Thoracic aorta (tissue), 2 donors: ENCODE measurements around the gene MARVELD1. TPM values are rescaled to one million over a fixed set of nuclear protein-coding genes. Genes with fewer than 3 reads are reported as not detected.

Source experiments
- ATAC-seq: fragments of 150-250 bp; one replicate; pipeline ENCODE4 v1.8.0; 2017; ENCODE audit warnings: low read depth; ENCODE audit not compliant: insufficient number of reproducible peaks, low FRiP score
- DNase-seq: peaks from one replicate; pipeline ENCODE4 v3.0.0-alpha.2; 2020; ENCODE audit warnings: low spot score
- H3K27ac ChIP-seq, 2 donors: fragments of 200-600 bp; sonication (generic); 1 replicate in 1 of 2; 2 replicates in 1 of 2; pipeline ENCODE4 v1.5.1; 2016; ENCODE audit warnings: mild to moderate bottlenecking in 2 of 2, moderate library complexity in 2 of 2
- H3K27me3 ChIP-seq: fragments of 200-600 bp; sonication (generic); replicated peaks from 2 replicates; pipeline ENCODE4 v1.6.0; 2016; ENCODE audit warnings: mild to moderate bottlenecking; ENCODE audit not compliant: insufficient read depth
- H3K36me3 ChIP-seq: fragments of 200-600 bp; sonication (generic); one replicate; pipeline ENCODE4 v1.5.1; 2016
- H3K4me1 ChIP-seq, 2 donors: fragments of 200-600 bp; sonication (generic); 1 replicate in 1 of 2; 2 replicates in 1 of 2; pipeline versions ENCODE4 v1.5.1 to v1.6.0; 2016; ENCODE audit warnings: low read depth in 2 of 2, mild to moderate bottlenecking in 1 of 2; ENCODE audit not compliant: control insufficient read depth in 1 of 2
- H3K4me3 ChIP-seq: fragments of 200-600 bp; sonication (generic); 2 replicates; pipeline ENCODE4 v1.5.1; 2016; ENCODE audit warnings: mild to moderate bottlenecking
- H3K9me3 ChIP-seq: fragments of 200-600 bp; sonication (generic); 2 replicates; pipeline ENCODE4 v1.5.1; 2016
- total RNA-seq, 2 donors: library from RNA; depleted of rRNA; stranded (reverse); fragments of >200 nt; gene quantifications; one replicate each; pipeline versions ENCODE4 v1.1.0 to v1.2.3, GENCODE V29; 2016
- TF ChIP-seq, protein P1 (sequence below): fragments of 200-600 bp; sonication (generic); IDR thresholded peaks from one replicate; pipeline ENCODE4 v1.5.1; 2019; ENCODE audit warnings: antibody characterized with exemption

Gene MARVELD1
- total RNA-seq, 2 donors from 2014 or later, result 85.0 to 97.9 TPM

DNA sequence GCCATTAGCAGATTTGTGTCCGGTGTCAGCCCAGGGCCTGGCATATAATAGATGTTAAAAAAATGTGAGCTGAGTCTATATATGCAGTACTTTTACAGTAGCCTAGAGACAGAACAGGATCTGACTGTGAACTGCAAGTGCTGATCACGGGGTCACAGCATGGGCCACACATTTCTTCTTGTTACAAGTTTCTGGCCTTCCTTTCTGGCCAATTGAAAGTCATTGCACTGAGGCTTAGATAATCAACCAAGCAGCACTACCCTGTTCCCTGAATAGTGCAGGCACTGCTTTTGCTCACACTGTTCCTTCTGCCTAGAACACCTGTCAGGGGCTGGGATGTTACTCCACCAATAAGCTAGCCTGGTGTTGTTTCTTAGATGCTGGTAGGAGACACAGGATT lies 5.4 kb upstream of the MARVELD1 start:
- Histone ChIP-seq H3K4me1 (peaks cover 33 to 53% of the 10 kb centered on the region in 2 donors), H3K9me3 (no peaks in the 10 kb centered on the region), H3K27me3 (no peaks in the 10 kb centered on the region), H3K27ac (peak overlapping the region; percentile 78 to 94), H3K4me3 (no peak overlapping the region), H3K36me3 (no peaks in the 10 kb centered on the region)
- TF ChIP-seq, protein P1, sequence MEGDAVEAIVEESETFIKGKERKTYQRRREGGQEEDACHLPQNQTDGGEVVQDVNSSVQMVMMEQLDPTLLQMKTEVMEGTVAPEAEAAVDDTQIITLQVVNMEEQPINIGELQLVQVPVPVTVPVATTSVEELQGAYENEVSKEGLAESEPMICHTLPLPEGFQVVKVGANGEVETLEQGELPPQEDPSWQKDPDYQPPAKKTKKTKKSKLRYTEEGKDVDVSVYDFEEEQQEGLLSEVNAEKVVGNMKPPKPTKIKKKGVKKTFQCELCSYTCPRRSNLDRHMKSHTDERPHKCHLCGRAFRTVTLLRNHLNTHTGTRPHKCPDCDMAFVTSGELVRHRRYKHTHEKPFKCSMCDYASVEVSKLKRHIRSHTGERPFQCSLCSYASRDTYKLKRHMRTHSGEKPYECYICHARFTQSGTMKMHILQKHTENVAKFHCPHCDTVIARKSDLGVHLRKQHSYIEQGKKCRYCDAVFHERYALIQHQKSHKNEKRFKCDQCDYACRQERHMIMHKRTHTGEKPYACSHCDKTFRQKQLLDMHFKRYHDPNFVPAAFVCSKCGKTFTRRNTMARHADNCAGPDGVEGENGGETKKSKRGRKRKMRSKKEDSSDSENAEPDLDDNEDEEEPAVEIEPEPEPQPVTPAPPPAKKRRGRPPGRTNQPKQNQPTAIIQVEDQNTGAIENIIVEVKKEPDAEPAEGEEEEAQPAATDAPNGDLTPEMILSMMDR, result no peak
- no peak for ATAC-seq
- no peak for DNase-seq

DNA sequence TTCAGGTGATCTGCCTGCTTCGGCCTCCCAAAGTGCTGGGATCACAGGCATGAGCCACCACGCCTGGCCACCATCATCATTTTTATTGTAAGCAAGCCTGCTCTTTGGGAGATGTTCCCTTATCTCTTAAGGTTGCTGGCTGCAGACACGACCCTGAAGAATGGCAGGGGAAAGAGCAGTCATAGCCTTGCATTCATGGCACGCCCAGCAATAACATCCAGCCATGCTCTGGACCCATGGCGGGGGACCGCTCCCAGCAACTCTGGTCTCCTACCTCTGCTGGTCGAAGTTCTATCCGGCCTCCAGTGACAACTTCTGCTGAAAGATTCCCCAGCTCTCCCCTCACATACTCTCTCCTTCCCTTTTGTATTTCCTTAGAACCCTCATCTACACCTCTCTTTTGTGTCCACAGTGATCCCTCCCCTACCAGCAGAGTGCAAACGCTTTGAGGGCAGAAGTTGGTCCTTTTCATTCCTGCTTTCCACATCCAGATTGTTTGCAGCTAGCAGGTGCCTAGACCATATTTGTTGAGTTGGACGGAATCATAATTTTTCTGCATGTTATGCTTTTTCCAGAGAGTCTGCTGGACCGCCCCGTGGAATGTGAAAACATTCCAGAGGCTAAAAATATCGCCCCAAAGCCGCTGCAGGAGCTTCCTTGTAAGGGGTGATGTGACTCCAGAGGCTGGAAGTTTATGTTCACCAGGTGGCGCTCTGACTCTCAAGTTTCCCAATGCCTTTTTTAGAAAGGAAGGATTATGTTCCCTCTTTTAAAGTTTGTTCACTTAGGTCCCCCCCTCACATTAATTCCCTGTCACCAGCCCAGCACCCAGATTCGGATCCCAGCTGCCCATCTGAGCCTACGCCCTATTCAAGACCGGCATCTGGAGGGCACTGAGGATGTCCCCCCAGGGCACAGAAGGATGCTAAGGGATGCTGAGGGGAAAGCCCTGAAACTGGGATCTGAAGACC lies 4.3 kb upstream of the MARVELD1 start:
- no peaks in the 10 kb centered on the region for H3K27me3 ChIP-seq
- peak; percentile 70 for DNase-seq
- H3K4me1 ChIP-seq, result peaks cover 34 to 53% of the 10 kb centered on the region in 2 donors
- no peaks in the 10 kb centered on the region for H3K9me3 ChIP-seq
- TF ChIP-seq, protein P1, result peak; percentile 66
- no peaks in the 10 kb centered on the region for H3K36me3 ChIP-seq
- peak overlapping the region; percentile 21 for H3K4me3 ChIP-seq
- ATAC-seq, result no peak
- H3K27ac ChIP-seq, result peak overlapping the region; percentile 83 to 94

DNA sequence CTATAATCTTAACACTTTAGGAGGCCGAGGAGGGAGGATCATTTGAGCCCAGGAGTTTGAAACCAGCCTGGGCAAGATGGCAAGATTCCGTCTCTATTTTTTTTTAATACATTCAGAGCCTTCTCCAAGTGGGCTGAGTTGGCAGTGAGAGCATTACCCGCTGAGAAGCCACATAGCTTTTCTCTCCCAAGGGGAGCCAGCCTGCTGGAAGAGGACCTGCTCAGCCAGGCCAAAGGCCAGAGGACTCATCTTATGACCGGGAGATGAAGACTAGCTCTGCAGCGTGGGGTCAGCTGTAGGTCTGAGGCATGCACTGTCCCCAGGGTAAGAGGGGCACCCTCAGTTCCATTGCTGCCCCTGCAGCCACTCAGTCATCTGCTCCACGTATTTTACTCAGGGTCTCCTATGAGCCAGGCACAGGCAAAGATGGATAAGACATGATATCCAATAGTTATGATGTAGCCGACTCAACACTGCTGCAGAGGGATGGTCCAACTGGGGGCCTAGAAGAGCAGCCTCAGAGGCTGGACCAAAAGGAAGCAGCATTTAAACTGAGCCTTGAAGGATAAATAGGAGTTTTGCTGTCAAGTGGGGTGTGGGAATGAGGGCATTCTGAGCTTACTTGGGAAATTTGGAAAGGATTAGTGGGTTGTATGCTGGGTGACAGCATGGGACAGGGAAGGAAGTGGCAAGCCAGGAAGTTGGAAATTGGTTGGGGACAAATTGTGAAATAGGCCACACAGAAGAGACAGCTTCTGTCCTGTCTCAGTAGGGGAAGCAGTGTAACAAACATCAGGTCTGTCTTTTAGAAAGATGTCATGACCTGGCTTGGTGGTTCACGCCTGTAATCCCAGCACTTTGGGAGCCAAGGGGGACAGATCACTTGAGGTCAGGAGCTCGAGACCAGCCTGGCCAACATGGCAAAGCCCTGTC lies 1.6 kb upstream of the MARVELD1 start:
- peak overlapping the region; percentile 96 to 98 for H3K27ac ChIP-seq
- H3K4me3 ChIP-seq, result no peak overlapping the region
- peaks cover 43 to 74% of the 10 kb centered on the region in 2 donors for H3K4me1 ChIP-seq
- H3K36me3 ChIP-seq, result peaks cover 4% of the 10 kb centered on the region
- H3K9me3 ChIP-seq, result no peaks in the 10 kb centered on the region
- H3K27me3 ChIP-seq, result no peaks in the 10 kb centered on the region
- no peak for ATAC-seq
- TF ChIP-seq, protein P1, result no peak
- DNase-seq, result no peak

DNA sequence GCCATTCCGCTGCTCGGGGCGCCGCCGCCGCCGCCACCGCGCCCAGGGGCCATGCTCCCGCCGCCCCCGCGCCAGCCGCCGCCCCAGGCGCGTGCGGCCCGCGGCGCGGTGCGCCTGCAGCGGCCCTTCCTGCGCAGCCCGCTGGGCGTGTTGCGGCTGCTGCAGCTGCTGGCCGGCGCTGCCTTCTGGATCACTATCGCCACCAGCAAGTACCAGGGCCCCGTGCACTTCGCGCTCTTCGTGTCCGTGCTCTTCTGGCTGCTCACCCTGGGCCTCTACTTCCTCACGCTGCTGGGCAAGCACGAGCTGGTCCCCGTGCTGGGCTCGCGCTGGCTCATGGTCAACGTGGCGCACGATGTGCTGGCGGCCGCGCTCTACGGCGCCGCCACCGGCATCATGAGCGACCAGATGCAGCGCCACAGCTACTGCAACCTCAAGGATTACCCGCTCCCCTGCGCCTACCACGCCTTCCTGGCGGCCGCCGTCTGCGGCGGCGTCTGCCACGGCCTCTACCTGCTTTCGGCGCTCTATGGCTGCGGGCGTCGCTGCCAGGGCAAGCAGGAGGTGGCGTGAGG lies 383 bp downstream of the MARVELD1 start:
- Histone ChIP-seq H3K9me3 (no peaks in the 10 kb centered on the region), H3K4me1 (peaks cover 56 to 75% of the 10 kb centered on the region in 2 donors)

More for the DNA sequence above, 383 bp downstream of the MARVELD1 start:
- ATAC-seq (peak; percentile 56), DNase-seq (no peak)
- Histone ChIP-seq H3K27ac (peak overlapping the region; percentile 96 to 98), H3K27me3 (no peaks in the 10 kb centered on the region), H3K36me3 (peaks cover 12% of the 10 kb centered on the region), H3K4me3 (peak overlapping the region; percentile 86)
- TF ChIP-seq, protein P1, result peak; percentile 27
